AG09319 (cell line): ENCODE data around the gene VPS13A.

Experiments used
- DNase-seq: peaks from one replicate; pipeline ENCODE4 v3.0.0-alpha.2; 2010; ENCODE audit warnings: low read depth; ENCODE audit errors: extremely low read depth
- CTCF ChIP-seq: IDR thresholded peaks from 2 replicates; pipeline ENCODE4 v1.5.1; 2011; ENCODE audit warnings: low read depth, mild to moderate bottlenecking, inconsistent platforms, low read length, moderate library complexity

Gene VPS13A

DNA sequence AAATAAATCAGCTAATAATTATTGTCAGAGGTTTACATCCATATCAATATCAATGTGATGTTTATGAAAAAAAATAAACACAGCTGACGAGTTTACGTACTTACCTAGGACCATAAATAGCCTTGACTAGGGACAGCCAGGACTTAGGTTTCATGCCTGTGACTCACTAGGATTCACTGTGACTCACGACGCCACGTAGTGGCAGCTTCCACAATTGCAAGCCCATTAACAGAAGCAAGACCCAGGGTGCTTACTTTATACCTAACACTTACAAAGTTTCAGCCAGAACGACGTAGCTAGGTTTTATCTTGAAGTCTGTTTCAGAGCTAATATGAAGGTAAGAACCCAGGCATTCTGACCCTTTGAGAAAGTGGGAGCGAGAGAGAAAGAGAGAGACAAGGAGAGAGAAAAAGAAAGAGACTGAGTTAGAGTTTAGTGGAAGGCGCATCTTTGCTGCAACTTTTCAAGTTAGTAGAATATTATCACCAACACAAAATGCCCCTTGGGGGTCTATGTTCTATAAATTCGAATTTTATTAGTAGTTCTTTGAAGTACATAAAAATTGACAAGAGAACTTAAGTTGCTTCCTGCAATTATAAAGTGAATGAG is 279.6 kb downstream of the VPS13A start:
- peak; percentile 74 for DNase-seq
- peak; percentile 90 for TF ChIP-seq CTCF

GRCh38 chr9:77457916-77458592 is 280.7 kb downstream of the VPS13A start:
- peak; percentile 93 for TF ChIP-seq CTCF
- DNase-seq, result no peak

DNA sequence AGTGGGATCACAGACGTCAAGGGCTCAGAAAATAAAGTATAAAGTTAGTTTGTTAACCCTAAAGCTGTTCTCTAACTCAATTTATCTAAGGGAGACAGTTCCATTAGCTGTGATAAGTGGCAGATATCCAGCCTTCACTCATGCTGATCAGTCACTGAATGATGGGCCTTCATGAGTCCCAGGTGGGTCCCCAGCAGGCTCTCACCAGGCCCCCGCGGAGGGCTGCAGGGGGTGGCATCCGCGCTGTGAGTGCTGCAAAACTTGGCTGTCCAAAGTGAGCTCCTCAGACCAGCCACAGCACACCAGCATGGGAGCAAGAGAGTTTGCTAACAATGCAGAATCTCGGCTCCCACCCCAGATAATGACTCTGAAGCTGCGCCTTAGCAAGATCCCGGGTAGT is 283.6 kb downstream of the VPS13A start:
- no peak for DNase-seq

GRCh38 chr9:77462066-77462465 is 284.7 kb downstream of the VPS13A start:
- no peak for TF ChIP-seq CTCF
- DNase-seq, result no peak

More for the DNA sequence above, 283.6 kb downstream of the VPS13A start:
- TF ChIP-seq CTCF, result no peak

GRCh38 chr9:77463151-77463550 is 285.8 kb downstream of the VPS13A start:
- DNase-seq, result no peak
- TF ChIP-seq CTCF, result no peak

GRCh38 chr9:77464661-77465060 is 287.3 kb downstream of the VPS13A start:
- DNase-seq, result no peak
- no peak for TF ChIP-seq CTCF

DNA sequence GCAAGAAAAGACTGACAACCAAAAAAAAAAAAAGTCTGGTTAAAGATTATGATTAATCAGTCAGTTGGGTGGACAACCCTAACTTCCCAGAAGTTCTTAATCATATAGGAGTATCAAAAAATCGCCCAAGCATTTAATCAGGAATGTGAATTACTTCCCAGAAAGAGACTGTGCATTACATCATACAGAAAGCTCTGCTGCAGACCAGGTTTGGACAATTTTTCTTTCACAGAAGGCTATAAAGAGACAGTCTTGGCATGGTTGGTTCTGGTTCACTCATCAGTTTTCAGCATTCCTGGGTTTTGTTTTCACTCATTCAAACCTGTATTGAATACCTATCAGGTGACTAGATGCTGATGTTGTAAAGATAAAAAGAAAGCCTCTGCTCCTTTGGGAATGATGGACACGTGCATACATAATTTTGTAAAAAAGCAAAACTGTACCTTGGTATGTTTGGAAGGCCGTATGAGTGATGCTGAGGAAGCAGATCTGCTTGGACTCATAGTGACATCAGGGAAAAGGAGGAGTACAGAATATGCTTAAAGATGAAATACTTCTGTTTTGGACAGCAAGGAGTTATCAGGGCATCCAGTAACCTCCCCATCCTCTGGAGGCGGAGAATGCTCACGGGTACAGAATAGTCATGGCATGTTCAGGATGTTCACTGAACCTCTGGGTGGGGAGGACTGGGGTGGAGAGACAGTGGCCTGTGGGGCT is 292.3 kb downstream of the VPS13A start:
- TF ChIP-seq CTCF, result no peak
- no peak for DNase-seq
